Measurements from ENCODE around the gene URM1. TPM values are rescaled to one million over a fixed set of nuclear protein-coding genes. Genes with fewer than 3 reads are reported as not detected.

The URM1 gene
- total RNA-seq, 4 donors from 2014 or later = 20.5 to 46.8 (median 30.2) TPM

GRCh38 chr9:128340691-128341434 is 30.3 kb upstream of the URM1 start:
- peak; percentile 61 for ATAC-seq
- WGBS, 2 donors (ENCODE audit: low coverage in 1 of 2) = 3 to 6% methylated on average over 3 to 5 of the region's 48 CpGs
- Histone ChIP-seq H3K27me3 (no peaks in the 10 kb centered on the region), H3K36me3 (peaks cover 0 to 39% of the 10 kb centered on the region in 2 donors), H3K27ac (peak overlapping the region; percentile 27 to 88 (median 86)), H3K9me3 (no peaks in the 10 kb centered on the region), H3K4me1 (peaks cover 0 to 24% (median 4%) of the 10 kb centered on the region in 3 donors), H3K4me3 (peak overlapping the region; percentile 80 to 92)
- TF ChIP-seq CTCF (IDR thresholded peaks at IDR 0.05) = no peak
- TF ChIP-seq EP300 (IDR thresholded peaks at IDR 0.05) = no peak
- no peak for TF ChIP-seq POLR2A (IDR thresholded peaks at IDR 0.05)
- no peak for TF ChIP-seq POLR2AphosphoS5 (IDR thresholded peaks at IDR 0.05)

GRCh38 chr9:128341435-128341849 is 29.7 kb upstream of the URM1 start:
- 0 to 16% methylated on average over 2 to 3 of the region's 13 CpGs for WGBS, 2 donors (ENCODE audit: low coverage in 1 of 2)
- TF ChIP-seq CTCF (IDR thresholded peaks at IDR 0.05) (peak in 3 of 4 experiments; percentile 62 to 67 (median 64)), POLR2AphosphoS5 (IDR thresholded peaks at IDR 0.05) (no peak)
- Histone ChIP-seq H3K4me3 (peak overlapping the region; percentile 80 to 92), H3K9me3 (no peaks in the 10 kb centered on the region), H3K4me1 (peaks cover 0 to 24% (median 4%) of the 10 kb centered on the region in 3 donors), H3K36me3 (peaks cover 0 to 44% of the 10 kb centered on the region in 2 donors), H3K27ac (peak overlapping the region in 3 of 4 donors; percentile 85 to 88 (median 87)), H3K27me3 (no peaks in the 10 kb centered on the region)
- ATAC-seq = peak; percentile 39

GRCh38 chr9:128342971-128343680 is 28.0 kb upstream of the URM1 start:
- WGBS, 2 donors (ENCODE audit: low coverage in 1 of 2) = 97 to 100% methylated on average over 4 to 5 of the region's 8 CpGs
- H3K36me3 ChIP-seq = peaks cover 0 to 61% of the 10 kb centered on the region in 2 donors
- H3K4me1 ChIP-seq = peaks cover 0 to 24% (median 4%) of the 10 kb centered on the region in 3 donors
- TF ChIP-seq POLR2A (IDR thresholded peaks at IDR 0.05) = no peak
- TF ChIP-seq CTCF (IDR thresholded peaks at IDR 0.05) = no peak
- no peak for TF ChIP-seq EP300 (IDR thresholded peaks at IDR 0.05)
- no peak for TF ChIP-seq POLR2AphosphoS5 (IDR thresholded peaks at IDR 0.05)
- no peaks in the 10 kb centered on the region for H3K27me3 ChIP-seq
- H3K27ac ChIP-seq = no peak overlapping the region
- no peak overlapping the region for H3K4me3 ChIP-seq
- ATAC-seq = no peak
- H3K9me3 ChIP-seq = no peaks in the 10 kb centered on the region

DNA sequence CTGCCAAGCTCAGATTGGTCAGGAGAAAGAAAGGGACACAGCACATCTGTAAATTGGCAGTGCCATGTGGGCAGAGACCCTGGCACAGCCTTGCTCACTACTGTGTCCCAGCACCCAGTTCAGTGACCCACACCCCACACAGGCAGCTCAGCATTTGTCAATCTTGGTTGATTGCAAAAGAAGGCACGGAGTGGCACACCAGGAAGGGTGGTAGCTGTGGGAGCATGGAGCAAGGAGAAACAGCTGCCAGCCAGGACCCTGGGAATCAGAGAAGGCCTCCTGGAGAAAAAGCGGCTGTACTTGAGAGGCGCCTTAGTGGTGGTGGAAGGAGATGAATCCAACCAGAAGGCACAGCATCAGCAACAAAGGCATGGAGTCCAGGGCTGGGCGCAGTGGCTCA is 27.3 kb upstream of the URM1 start:
- ATAC-seq = no peak
- Histone ChIP-seq H3K9me3 (no peaks in the 10 kb centered on the region), H3K27ac (no peak overlapping the region), H3K36me3 (peaks cover 0 to 69% of the 10 kb centered on the region in 2 donors), H3K4me3 (no peak overlapping the region), H3K27me3 (no peaks in the 10 kb centered on the region), H3K4me1 (peaks cover 0 to 24% (median 4%) of the 10 kb centered on the region in 3 donors)
- TF ChIP-seq CTCF (IDR thresholded peaks at IDR 0.05) = no peak
- TF ChIP-seq POLR2AphosphoS5 (IDR thresholded peaks at IDR 0.05) = no peak
- no peak for TF ChIP-seq EP300 (IDR thresholded peaks at IDR 0.05)
- no peak for TF ChIP-seq POLR2A (IDR thresholded peaks at IDR 0.05)
- WGBS, 2 donors (ENCODE audit: low coverage in 1 of 2) = 91% methylated on average over 4 of the region's 4 CpGs; no CpG with 5 or more reads in 1 of the 2 donors
